Bronchial smooth muscle cell (primary cell): ENCODE data around the gene TECR. TPM values are rescaled to one million over a fixed set of nuclear protein-coding genes. Genes with fewer than 3 reads are reported as not detected.

Experiments
- total RNA-seq: library from RNA; depleted of rRNA; stranded (reverse); fragments of >200 nt; gene quantifications from 2 replicates; pipeline ENCODE4 v1.2.1, GENCODE V29; 2014

The TECR gene, protein sequence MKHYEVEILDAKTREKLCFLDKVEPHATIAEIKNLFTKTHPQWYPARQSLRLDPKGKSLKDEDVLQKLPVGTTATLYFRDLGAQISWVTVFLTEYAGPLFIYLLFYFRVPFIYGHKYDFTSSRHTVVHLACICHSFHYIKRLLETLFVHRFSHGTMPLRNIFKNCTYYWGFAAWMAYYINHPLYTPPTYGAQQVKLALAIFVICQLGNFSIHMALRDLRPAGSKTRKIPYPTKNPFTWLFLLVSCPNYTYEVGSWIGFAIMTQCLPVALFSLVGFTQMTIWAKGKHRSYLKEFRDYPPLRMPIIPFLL
- total RNA-seq, result 24.0 and 33.9 TPM in 2 replicates

DNA sequence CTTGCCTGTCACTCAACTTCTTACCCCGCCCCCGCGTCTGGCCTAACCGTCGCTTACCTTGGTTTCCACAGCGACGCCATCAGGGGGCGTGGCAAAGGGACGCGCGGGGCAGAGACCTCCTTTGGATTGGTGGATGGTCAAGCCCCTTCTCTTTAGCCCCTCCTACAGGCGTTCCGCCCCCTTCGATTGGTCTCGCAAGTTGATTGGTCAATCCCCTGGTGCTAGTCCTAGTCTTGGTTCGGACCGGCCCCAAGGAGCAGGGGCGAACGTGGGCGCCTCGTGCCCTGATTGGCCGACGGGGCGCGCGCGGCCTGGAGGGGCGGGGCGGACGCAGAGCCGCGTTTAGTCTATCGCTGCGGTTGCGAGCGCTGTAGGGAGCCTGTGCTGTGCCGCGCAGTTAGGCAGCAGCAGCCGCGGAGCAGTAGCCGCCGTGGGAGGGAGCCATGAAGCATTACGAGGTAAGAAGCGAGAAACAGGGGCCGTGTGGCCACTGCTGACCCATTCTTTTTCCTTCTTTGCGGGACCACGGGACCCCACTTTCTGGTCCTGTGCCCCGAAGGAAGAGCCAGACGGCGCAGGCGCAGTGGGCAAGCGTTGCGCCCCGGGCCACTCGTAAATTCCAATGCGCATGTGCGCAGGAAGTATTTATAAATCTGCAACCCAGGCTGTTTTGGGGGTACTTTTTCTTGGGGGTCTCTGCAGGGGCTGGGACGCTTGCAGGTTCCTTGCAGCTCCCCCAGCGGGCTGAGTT lies at the start of gene TECR:
Gene TECR, plus strand, starts transcription at position 341 of the 751 bp plus-strand sequence. Its CDS starts 103 bp downstream, at position 444.

DNA sequence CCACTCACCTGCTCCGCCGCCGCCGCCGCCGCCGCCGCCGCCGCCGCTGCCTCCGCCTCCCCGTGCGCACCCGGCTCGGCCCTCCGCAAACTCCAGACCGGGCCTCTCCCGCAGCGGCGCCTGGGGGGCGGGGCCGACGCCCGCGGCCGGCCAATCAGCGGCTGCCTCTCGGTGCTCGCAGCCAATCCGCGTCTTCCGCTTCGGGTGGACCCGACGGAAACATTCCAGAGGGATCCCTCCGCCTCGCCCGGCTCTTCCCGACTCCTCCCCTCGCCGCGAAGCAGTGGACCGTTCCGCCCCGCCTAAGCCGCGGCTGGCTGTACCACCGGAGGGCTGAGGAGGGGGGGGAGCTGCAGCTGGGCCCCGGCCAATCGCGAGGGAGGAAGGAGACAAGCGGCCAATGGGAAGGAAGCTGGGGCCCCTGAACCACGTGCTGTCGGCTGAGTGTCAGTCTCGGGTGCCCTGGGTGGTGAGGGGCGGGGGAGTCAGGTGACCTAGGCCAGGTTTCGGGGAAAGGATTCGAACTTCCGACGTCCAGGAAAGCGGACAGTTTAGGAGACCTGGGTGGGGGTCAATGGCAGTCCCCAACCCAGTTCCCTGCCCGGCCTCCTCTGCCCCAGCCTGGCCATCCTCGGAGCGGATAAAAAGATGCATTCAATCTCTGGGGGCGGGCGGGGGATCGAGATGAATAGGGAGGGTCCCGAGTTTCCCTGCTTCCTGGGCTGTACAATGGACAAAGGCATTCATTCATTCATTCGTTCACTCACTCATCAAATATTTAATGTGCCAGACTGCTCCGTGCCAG lies 33.2 kb upstream of the TECR start, which contains the start of gene GIPC1:
Gene GIPC1, minus strand, starts transcription at position 99 of the 805 bp plus-strand sequence. CDS start 13,151 bp downstream, outside the sequence.

DNA sequence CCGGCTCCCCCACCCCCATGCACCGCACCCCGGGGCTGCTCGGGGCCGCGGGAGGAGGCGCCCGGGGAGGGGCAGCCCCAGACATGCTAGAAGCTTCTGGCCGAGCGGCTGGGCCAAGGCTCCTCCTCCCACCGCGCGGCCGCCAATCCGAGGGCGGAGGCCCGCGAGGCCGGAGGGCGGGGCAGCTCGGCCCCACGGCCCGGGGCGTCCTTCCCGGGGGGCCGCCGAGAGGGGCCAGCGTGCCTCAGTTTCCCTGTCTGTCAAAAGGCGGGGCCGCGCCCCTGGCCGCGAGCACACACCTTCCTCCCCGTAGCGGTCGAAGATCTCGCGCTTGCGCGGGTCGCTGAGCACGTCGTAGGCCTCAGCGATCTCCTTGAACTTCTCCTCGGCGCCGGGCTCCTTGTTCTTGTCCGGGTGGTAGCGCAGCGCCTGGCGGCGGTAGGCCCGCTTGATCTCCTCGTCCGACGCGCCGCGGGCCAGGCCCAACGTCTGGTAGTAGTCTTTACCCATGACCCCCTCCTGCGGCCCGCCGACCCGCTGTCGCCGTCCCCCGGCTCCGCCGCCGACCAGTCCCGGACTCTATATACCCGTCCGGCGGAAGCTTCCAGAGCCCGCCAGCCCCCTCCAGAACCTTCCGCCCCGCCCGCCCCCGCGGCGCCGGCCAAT lies 11.4 kb upstream of the TECR start, which contains the start of gene DNAJB1:
Gene DNAJB1, minus strand, starts transcription at position 558 of the 666 bp plus-strand sequence. Its CDS starts 48 bp downstream, at position 510.

DNA sequence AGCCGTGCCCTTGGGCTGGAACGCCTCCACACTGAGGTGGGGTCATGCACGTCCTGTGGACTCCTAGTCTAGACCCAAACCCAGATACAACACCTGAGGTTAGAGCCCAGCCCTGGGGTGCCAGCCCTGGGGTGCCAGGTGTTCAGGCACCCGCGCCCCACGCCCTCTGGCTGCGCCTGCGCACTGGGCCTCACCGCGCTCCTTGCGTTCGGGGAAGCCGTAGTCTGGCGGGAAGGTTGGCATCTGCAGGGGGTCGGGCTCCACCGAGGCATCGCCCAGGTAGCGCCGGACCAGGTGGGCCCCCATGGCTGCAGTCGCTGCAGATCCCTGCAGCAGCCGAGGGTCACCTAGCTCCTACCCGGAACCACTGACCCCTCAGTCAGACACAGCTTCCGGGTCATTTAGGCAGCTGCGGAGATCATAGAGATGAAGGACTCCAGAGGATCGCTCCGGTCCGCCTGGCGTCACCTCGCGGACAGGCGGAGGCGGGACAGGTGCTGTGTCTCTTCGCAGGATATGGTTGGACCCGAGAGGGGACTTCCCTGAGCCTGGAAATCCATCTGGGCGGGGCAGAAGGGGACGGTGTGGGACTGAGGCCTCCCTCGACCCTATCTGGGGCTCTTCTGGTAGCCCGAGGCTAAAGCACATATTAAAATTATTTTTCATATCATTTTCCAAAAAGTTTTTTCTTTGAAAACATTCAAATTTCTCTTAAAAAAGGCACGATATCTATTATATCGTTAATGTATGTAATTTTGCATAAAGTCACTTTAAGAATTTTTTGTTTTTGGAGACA lies 42.5 kb downstream of the TECR start, which contains the start of gene NDUFB7:
Gene NDUFB7, minus strand, starts transcription at position 372 of the 796 bp plus-strand sequence. Its CDS starts 66 bp downstream, at position 306.

DNA sequence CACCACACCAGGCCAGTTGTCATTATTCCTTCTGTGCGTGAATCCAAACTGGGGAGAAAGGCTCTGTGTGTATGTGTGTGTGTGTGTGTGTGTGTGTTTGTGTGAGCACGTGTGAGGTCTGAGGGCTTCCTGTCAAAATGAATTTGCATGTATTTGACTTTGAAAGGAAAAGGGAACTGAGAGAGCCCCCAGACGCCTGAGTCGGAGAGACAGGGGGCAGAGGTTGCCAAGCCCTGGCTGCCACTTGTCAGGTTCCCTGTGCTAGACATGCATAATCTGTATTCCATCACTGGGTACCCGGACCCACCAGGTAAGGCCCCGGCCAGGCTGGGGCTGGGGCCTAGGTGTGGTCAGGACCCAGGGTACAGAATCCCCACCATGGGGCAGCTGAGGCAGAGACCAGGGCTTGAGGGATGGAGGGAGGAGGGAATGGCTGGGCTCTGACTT lies 53.5 kb downstream of the TECR start, which contains the start of gene CLEC17A:
Gene CLEC17A, plus strand, starts transcription at position 191 of the 447 bp plus-strand sequence. Its CDS starts 77 bp downstream, at position 268.

Other genes starting within 250 kb of the TECR start
- gene ADGRE5, start 148.2 kb upstream of the TECR start, total RNA-seq, result 6.9 and 7.9 TPM in 2 replicates
- 30.2 and 32.0 TPM in 2 replicates for gene DDX39A, start 110.3 kb upstream of the TECR start, total RNA-seq
- 149 and 156 TPM in 2 replicates for gene PKN1, start 96.3 kb upstream of the TECR start, total RNA-seq
- gene PTGER1, start 54.2 kb upstream of the TECR start, total RNA-seq, result 3.8 and 6.6 TPM in 2 replicates
- gene GIPC1, start 33.5 kb upstream of the TECR start, total RNA-seq, result 90.6 and 123 TPM in 2 replicates
- gene DNAJB1, start 11.2 kb upstream of the TECR start, total RNA-seq, result 52.8 and 63.5 TPM in 2 replicates
- 247 and 389 TPM in 2 replicates for gene NDUFB7, start 42.5 kb downstream of the TECR start, total RNA-seq
- gene CLEC17A, start 53.5 kb downstream of the TECR start, total RNA-seq, result 0.09 and 0.16 TPM in 2 replicates
- not detected in 2 replicates for gene ADGRE3, start 145.2 kb downstream of the TECR start, total RNA-seq
- 20.5 and 32.8 TPM in 2 replicates for gene ZNF333, start 160.5 kb downstream of the TECR start, total RNA-seq
- gene ADGRE2, start 249.0 kb downstream of the TECR start, total RNA-seq, result under 0.01 TPM in 1 of 2 replicates, not detected in the other